Adrenal gland (tissue), 5 donors: ENCODE results near the gene SLC6A8.

Experiments used
- CTCF ChIP-seq, 6 experiments: fragments of 450-650 bp in 4 of 6; fragments of 200-600 bp in 2 of 6; sonication (generic) in 1 of 6; IDR thresholded peaks; 1 replicate in 5 of 6; 2 replicates in 1 of 6; pipeline versions ENCODE4 v1.5.1 to v1.8.0; 2016 to 2021; ENCODE audit warnings: antibody characterized with exemption in 6 of 6, mild to moderate bottlenecking in 2 of 6, moderate library complexity in 1 of 6
- POLR2A ChIP-seq, 2 donors: fragments of 450-650 bp; IDR thresholded peaks; one replicate each; pipeline ENCODE4 v1.6.1; 2017; ENCODE audit warnings: antibody characterized with exemption in 2 of 2, mild to moderate bottlenecking in 2 of 2, moderate library complexity in 1 of 2
- donor health status: DM: no; HTN: no; CAD: no.

DNA sequence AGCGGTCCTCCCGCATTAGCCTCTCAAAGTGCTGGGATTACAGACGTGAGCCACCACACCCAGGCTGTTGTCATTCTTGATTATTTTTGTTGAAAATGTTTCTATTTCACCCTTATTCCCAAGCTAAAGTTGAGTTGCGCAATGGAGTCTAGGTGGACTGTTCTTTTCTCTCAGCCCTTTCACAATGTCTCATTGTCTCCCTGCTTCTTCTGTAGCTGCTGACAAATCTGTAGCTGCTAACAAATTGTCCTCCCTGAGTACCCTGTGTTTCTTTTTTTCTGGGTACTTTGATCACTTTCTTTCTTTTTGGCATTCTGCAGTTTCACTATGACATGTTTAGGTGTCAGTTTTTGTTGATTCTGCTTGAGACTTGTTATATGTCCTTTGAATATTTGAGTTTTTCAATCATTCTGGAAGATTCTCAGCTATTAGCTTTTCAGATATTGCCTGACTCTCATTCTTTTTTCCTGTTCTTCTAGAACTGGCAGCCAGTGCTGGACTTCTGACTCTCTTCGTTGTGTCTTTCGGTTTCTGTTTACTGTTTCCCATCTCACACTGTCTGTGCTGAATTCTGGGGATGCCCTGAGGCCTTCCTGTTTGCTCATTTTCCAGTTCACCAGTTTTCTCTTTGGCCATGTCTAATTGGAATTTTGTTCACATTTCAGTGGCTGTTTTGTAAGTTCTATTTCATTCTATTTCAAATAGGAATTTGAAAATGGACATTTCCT, 43.6 kb downstream of the SLC6A8 start:
- TF ChIP-seq CTCF (IDR thresholded peaks at IDR 0.05) (no peak), POLR2A (IDR thresholded peaks at IDR 0.05) (no peak)
